Measurements from ENCODE around the gene SORCS1.

GRCh38 chr10:106987362-106987761 is 177.1 kb downstream of the SORCS1 start:
- no peak for TF ChIP-seq ZNF248 (tag by site-specific recombination; IDR thresholded peaks at IDR 0.05)
- TF ChIP-seq GLI4 (tag by site-specific recombination; IDR thresholded peaks at IDR 0.05), result no peak
- no peak for TF ChIP-seq ZNF704 (tag by site-specific recombination; IDR thresholded peaks at IDR 0.05)
- TF ChIP-seq ZNF776 (tag by site-specific recombination; IDR thresholded peaks at IDR 0.05; ENCODE audit: borderline replicate concordance), result no peak

Data from HEK293 (cell line).